B cell (primary cell): Measurements from ENCODE around the gene CPLX1. TPM values are rescaled to one million over a fixed set of nuclear protein-coding genes. Genes with fewer than 3 reads are reported as not detected.

ENCODE experiments used
- ATAC-seq: fragments of 200-7000 bp; cut with Tn5 transposase; one replicate; pipeline ENCODE4 v1.10.0; 2021; ENCODE audit warnings: low read depth, mild to moderate bottlenecking, moderate number of reproducible peaks, moderate library complexity
- CTCF ChIA-PET: fragments of 350-600 bp; sonication (Branson Sonifier 250); formaldehyde crosslinking; loops from one replicate; lab custom pipeline; 2021; ENCODE audit warnings: antibody characterized with exemption, inconsistent platforms; lab: Charles Lee
- POLR2A ChIA-PET: fragments of 350-600 bp; sonication (Branson Sonifier 250); formaldehyde crosslinking; loops from one replicate; lab custom pipeline; 2021; ENCODE audit warnings: antibody characterized with exemption; lab: Charles Lee
- DNase-seq: peaks from one replicate; pipeline ENCODE4 v3.0.0; 2013
- H2AFZ ChIP-seq: 2 replicates; pipeline ENCODE4 v1.6.1; 2012; ENCODE audit warnings: mild to moderate bottlenecking, low read depth, low read length; ENCODE audit not compliant: insufficient read depth, poor library complexity, severe bottlenecking
- H3K27ac ChIP-seq, 2 donors: 1 replicate in 1 of 2; 2 replicates in 1 of 2; pipeline ENCODE4 v1.5.1; 2012 to 2013; ENCODE audit warnings: low read length in 2 of 2, mild to moderate bottlenecking in 2 of 2, moderate library complexity in 1 of 2
- H3K27me3 ChIP-seq, 4 experiments: fragments of 200-600 bp in 1 of 4; sonication (generic) in 1 of 4; replicated peaks in 1 of 4; 1 replicate in 2 of 4; 2 replicates in 2 of 4; pipeline versions ENCODE4 v1.6.1 to v1.7.0; 2013 to 2016; ENCODE audit warnings: low read length in 3 of 4, mild to moderate bottlenecking in 2 of 4, mixed read lengths in 1 of 4, moderate library complexity in 1 of 4; ENCODE audit not compliant: insufficient read depth in 4 of 4, control insufficient read depth in 3 of 4; ENCODE audit errors: control extremely low read depth in 1 of 4
- H3K36me3 ChIP-seq, 2 experiments: replicated peaks in 1 of 2; 1 replicate in 1 of 2; 2 replicates in 1 of 2; pipeline versions ENCODE4 v1.6.1 to v1.7.1; 2013; ENCODE audit warnings: low read length in 1 of 2; ENCODE audit not compliant: insufficient read depth in 2 of 2, control insufficient read depth in 1 of 2; ENCODE audit errors: control extremely low read depth in 1 of 2, extremely low read depth in 1 of 2
- H3K4me1 ChIP-seq, 2 donors: fragments of 200-600 bp in 1 of 2; sonication (generic) in 1 of 2; 1 replicate in 1 of 2; 2 replicates in 1 of 2; pipeline versions ENCODE4 v1.5.1 to v1.6.1; 2013 to 2017; ENCODE audit warnings: low read length in 2 of 2; ENCODE audit not compliant: control insufficient read depth in 2 of 2, insufficient read depth in 2 of 2
- H3K4me2 ChIP-seq: replicated peaks from 2 replicates; pipeline ENCODE3; 2012; ENCODE audit warnings: mild to moderate bottlenecking, low read depth, low read length; ENCODE audit not compliant: poor library complexity, severe bottlenecking
- H3K4me3 ChIP-seq, 5 experiments: fragments of 200-600 bp in 1 of 5; sonication (generic) in 1 of 5; 1 replicate in 3 of 5; 2 replicates in 2 of 5; pipeline versions ENCODE4 v1.5.1 to v1.7.0; 2011 to 2016; ENCODE audit warnings: low read length in 4 of 5, mild to moderate bottlenecking in 4 of 5, low read depth in 2 of 5, control low read depth in 1 of 5, moderate library complexity in 1 of 5; ENCODE audit not compliant: insufficient read depth in 1 of 5; ENCODE audit errors: control extremely low read depth in 1 of 5, extremely low read depth in 1 of 5
- H3K79me2 ChIP-seq: fragments of 200-600 bp; sonication (generic); one replicate; pipeline ENCODE4 v1.6.0; 2016; ENCODE audit warnings: low read length; ENCODE audit not compliant: control insufficient read depth, insufficient read depth
- H3K9ac ChIP-seq: fragments of 200-600 bp; sonication (generic); 2 replicates; pipeline ENCODE4 v1.6.1; 2017; ENCODE audit warnings: mild to moderate bottlenecking, low read length, moderate library complexity
- H3K9me3 ChIP-seq, 3 donors: one replicate each; pipeline versions ENCODE4 v1.6.1 to v1.7.1; 2013; ENCODE audit warnings: low read length in 2 of 3; ENCODE audit not compliant: control insufficient read depth in 2 of 3, insufficient read depth in 1 of 3; ENCODE audit errors: control extremely low read depth in 1 of 3
- H4K20me1 ChIP-seq: 2 replicates; pipeline ENCODE4 v1.6.0; 2012; ENCODE audit warnings: mild to moderate bottlenecking, low read length; ENCODE audit not compliant: insufficient read depth, control insufficient read depth, poor library complexity, severe bottlenecking
- H3K27ac Mint-ChIP-seq: one replicate; pipeline ENCODE4 v1.8.0; 2021; ENCODE audit warnings: mixed read lengths
- H3K27me3 Mint-ChIP-seq: one replicate; pipeline ENCODE4 v1.8.0; 2021; ENCODE audit warnings: mixed read lengths
- H3K4me1 Mint-ChIP-seq: one replicate; pipeline ENCODE4 v1.8.0; 2021; ENCODE audit warnings: mixed read lengths
- H3K4me3 Mint-ChIP-seq: one replicate; pipeline ENCODE4 v1.8.0; 2021; ENCODE audit warnings: mixed read lengths
- H3K9me3 Mint-ChIP-seq: one replicate; pipeline ENCODE4 v1.8.0; 2022; ENCODE audit warnings: mixed read lengths; ENCODE audit not compliant: insufficient read depth
- EZH2 ChIP-seq: IDR thresholded peaks from 2 replicates; pipeline ENCODE4 v1.6.1; 2012; ENCODE audit warnings: borderline replicate concordance, low read depth, mild to moderate bottlenecking, moderate library complexity, low read length; ENCODE audit not compliant: insufficient read depth, poor library complexity, severe bottlenecking
- WGBS: methylation state at CpG from one replicate; pipeline ENCODE4 v1.1.5; 2013; ENCODE audit warnings: missing lambda C conversion rate; ENCODE audit not compliant: insufficient coverage; 5-methylcytosine and 5-hydroxymethylcytosine counted together
- intact Hi-C: fragments of 100-400 bp; cut with micrococcal nuclease; formaldehyde crosslinking; loops from one replicate; pipeline ENCODE4 v1.10.0; 2022
- polyA plus RNA-seq: library from polyadenylated mRNA; depleted of rRNA; stranded (reverse); fragments of >200 nt; gene quantifications from 2 replicates; pipeline ENCODE4 v1.2.3, GENCODE V29; 2012
- total RNA-seq, 2 donors: library from RNA; stranded (reverse); fragments of 120-200 nt in 1 of 2; gene quantifications; 1 replicate in 1 of 2; 2 replicates in 1 of 2; pipeline versions ENCODE4 v1.2.3 to v1.2.4, GENCODE V29; 2013 to 2022
- TF ChIP-seq, protein P1 (sequence below): fragments of 200-600 bp; IDR thresholded peaks from one replicate; pipeline ENCODE4 v1.8.0; 2022; ENCODE audit warnings: antibody characterized with exemption, mild to moderate bottlenecking

Gene CPLX1
- total and polyA plus RNA-seq, 2 donors (not counting 1 experiment from before 2014, with no cell fraction given) = not detected

DNA sequence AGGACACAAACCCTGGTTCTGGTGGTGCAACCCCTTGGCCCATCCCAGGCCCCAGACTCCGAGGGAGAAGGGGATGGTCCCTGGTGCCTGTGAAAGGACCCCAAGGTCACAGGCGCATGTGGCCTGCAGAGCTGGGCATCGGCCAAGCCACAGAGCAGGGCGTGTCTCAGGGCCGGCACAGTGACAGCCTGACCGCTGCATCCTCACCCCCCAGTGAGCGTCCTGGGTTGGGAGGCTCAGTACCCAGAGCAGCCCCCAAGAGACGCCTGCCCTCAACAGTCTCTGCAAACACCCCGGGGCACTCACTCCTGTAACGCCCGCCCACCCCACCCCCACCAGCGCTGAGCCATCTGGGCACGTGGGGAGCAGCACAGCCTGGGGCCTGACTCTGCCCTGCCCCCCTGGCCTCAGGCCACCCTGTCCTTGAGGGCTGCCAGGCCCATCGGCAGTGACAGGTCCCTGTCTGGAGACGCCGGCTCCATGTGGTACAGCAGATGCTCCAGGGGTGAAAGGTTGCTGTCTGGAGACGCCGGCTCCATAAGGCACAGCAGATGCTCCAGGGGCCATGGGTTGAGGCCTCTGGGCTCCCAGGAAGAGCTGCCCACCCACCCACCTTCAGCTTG is 24.5 kb upstream of the CPLX1 start:
- WGBS = 96% methylated on average over 14 of the region's 18 CpGs
- Histone ChIP-seq H3K79me2 (no peaks in the 10 kb centered on the region), H3K27ac (no peak overlapping the region), H3K4me1 (no peaks in the 10 kb centered on the region), H3K9me3 (peaks cover 0 to 6% (median 0%) of the 10 kb centered on the region in 3 donors), H3K36me3 (peaks cover 2 to 29% of the 10 kb centered on the region in 2 experiments), H2AFZ (no peak overlapping the region), H3K4me3 (no peak overlapping the region), H3K27me3 (no peaks in the 10 kb centered on the region), H3K4me2 (no peak overlapping the region), H3K9ac (no peak overlapping the region), H4K20me1 (no peaks in the 10 kb centered on the region)
- H3K4me3 Mint-ChIP-seq = no peak overlapping the region
- no peaks in the 10 kb centered on the region for H3K27me3 Mint-ChIP-seq
- ChIA-PET POLR2A (no interaction called here), CTCF (no interaction called here)
- DNase-seq = no peak
- ATAC-seq = no peak
- no peaks in the 10 kb centered on the region for H3K9me3 Mint-ChIP-seq
- intact Hi-C loops = no loop called here
- H3K27ac Mint-ChIP-seq = no peak overlapping the region
- no peak for TF ChIP-seq EZH2
- TF ChIP-seq, protein P1, sequence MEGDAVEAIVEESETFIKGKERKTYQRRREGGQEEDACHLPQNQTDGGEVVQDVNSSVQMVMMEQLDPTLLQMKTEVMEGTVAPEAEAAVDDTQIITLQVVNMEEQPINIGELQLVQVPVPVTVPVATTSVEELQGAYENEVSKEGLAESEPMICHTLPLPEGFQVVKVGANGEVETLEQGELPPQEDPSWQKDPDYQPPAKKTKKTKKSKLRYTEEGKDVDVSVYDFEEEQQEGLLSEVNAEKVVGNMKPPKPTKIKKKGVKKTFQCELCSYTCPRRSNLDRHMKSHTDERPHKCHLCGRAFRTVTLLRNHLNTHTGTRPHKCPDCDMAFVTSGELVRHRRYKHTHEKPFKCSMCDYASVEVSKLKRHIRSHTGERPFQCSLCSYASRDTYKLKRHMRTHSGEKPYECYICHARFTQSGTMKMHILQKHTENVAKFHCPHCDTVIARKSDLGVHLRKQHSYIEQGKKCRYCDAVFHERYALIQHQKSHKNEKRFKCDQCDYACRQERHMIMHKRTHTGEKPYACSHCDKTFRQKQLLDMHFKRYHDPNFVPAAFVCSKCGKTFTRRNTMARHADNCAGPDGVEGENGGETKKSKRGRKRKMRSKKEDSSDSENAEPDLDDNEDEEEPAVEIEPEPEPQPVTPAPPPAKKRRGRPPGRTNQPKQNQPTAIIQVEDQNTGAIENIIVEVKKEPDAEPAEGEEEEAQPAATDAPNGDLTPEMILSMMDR = no peak
- no peaks in the 10 kb centered on the region for H3K4me1 Mint-ChIP-seq

DNA sequence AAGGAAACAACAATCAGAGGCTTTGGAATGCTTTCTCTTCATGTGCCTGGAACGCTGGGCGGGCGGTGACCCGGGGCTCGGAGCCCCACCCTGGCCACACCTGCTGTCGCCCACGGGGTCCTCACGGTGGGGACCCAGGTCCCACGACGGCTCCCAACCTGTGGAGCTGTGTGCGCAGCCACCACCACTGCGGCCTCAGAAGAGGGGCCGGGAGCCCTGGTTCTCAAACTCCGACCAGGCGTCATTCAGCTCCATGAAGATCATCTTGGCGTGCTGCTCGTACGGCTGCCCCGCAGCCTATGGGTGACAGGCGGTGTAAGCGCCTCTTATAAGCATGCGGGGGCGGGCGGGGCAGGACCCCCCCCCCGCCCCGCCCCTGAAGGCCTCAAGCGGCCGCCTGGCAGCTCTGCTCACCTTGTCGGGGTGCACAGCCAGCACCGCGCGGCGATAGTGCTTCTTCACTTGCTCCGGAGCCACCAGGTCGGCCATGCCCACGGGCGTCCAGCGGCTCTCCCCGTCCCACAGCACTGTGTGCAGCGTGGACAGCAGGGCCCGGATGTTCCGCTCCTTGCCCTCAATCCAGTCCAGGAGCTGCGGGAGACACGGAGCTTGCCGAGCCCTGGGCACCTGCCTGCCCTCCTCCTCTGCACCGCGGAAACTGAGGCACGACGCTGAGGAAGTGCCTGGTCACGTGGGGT is 23.7 kb upstream of the CPLX1 start:
- Histone ChIP-seq H3K4me2 (no peak overlapping the region), H3K9ac (no peak overlapping the region), H3K27me3 (no peaks in the 10 kb centered on the region), H3K4me3 (no peak overlapping the region), H3K27ac (no peak overlapping the region), H3K4me1 (no peaks in the 10 kb centered on the region), H3K36me3 (peaks cover 2 to 26% of the 10 kb centered on the region in 2 experiments), H2AFZ (no peak overlapping the region), H3K9me3 (peaks cover 0 to 14% (median 0%) of the 10 kb centered on the region in 3 donors), H3K79me2 (no peaks in the 10 kb centered on the region), H4K20me1 (no peaks in the 10 kb centered on the region)
- intact Hi-C loops = no loop called here
- DNase-seq = no peak
- no peaks in the 10 kb centered on the region for H3K9me3 Mint-ChIP-seq
- no peaks in the 10 kb centered on the region for H3K4me1 Mint-ChIP-seq
- no peak overlapping the region for H3K27ac Mint-ChIP-seq
- no peak overlapping the region for H3K4me3 Mint-ChIP-seq
- TF ChIP-seq, protein P1 = no peak
- TF ChIP-seq EZH2 = no peak
- ChIA-PET POLR2A (no interaction called here), CTCF (no interaction called here)
- no peak for ATAC-seq
- no peaks in the 10 kb centered on the region for H3K27me3 Mint-ChIP-seq
- 97% methylated on average over 50 of the region's 50 CpGs for WGBS
